H9 (cell line): ENCODE data around the gene PDHX. TPM values are rescaled to one million over a fixed set of nuclear protein-coding genes. Genes with fewer than 3 reads are reported as not detected.

ENCODE experiments used
- DNase-seq: peaks from one replicate; pipeline ENCODE4 v3.0.0-alpha.2; 2017
- H2AFZ ChIP-seq: one replicate; pipeline ENCODE4 v1.6.1; 2013; ENCODE audit warnings: mild to moderate bottlenecking, low read length, control low read depth, moderate library complexity
- H2AK5ac ChIP-seq: 2 replicates; pipeline ENCODE4 v1.6.1; 2013; ENCODE audit warnings: low read length, control low read depth, mixed read lengths; ENCODE audit not compliant: insufficient read length
- H2BK120ac ChIP-seq: one replicate; pipeline ENCODE4 v1.6.1; 2013; ENCODE audit warnings: low read depth, mild to moderate bottlenecking, low read length, control low read depth, inconsistent platforms; ENCODE audit not compliant: poor library complexity, severe bottlenecking
- H2BK12ac ChIP-seq: 2 replicates; pipeline ENCODE4 v1.6.1; 2013; ENCODE audit warnings: low read length, control low read depth, mixed read lengths, low read depth; ENCODE audit not compliant: insufficient read length
- H2BK15ac ChIP-seq: 2 replicates; pipeline ENCODE4 v1.6.1; 2013; ENCODE audit warnings: low read depth, low read length, control low read depth
- H2BK20ac ChIP-seq: one replicate; pipeline ENCODE4 v1.6.1; 2013; ENCODE audit warnings: low read depth, mild to moderate bottlenecking, low read length, control low read depth, inconsistent platforms; ENCODE audit not compliant: poor library complexity, severe bottlenecking
- H2BK5ac ChIP-seq: 2 replicates; pipeline ENCODE4 v1.6.1; 2013; ENCODE audit warnings: low read length, control low read depth, mixed read lengths; ENCODE audit not compliant: insufficient read length
- H3K14ac ChIP-seq: 2 replicates; pipeline ENCODE4 v1.6.1; 2013; ENCODE audit warnings: low read length, control low read depth; ENCODE audit not compliant: insufficient read depth
- H3K18ac ChIP-seq: 2 replicates; pipeline ENCODE4 v1.6.1; 2013; ENCODE audit warnings: low read depth, mild to moderate bottlenecking, mixed read lengths, low read length, control low read depth; ENCODE audit not compliant: insufficient read length
- H3K23ac ChIP-seq: 2 replicates; pipeline ENCODE4 v1.6.1; 2013; ENCODE audit warnings: low read length, control low read depth, mixed read lengths, low read depth; ENCODE audit not compliant: insufficient read length
- H3K23me2 ChIP-seq: 2 replicates; pipeline ENCODE4 v1.6.1; 2013; ENCODE audit warnings: low read depth, mild to moderate bottlenecking, mixed read lengths, low read length, control low read depth; ENCODE audit not compliant: insufficient read length, poor library complexity, severe bottlenecking
- H3K27ac ChIP-seq: 2 replicates; pipeline ENCODE4 v1.5.1; 2013; ENCODE audit warnings: low read length, control low read depth, mixed read lengths, low read depth; ENCODE audit not compliant: insufficient read length
- H3K27me3 ChIP-seq: 2 replicates; pipeline ENCODE4 v1.6.1; 2013; ENCODE audit warnings: low read length, control low read depth, inconsistent platforms; ENCODE audit not compliant: insufficient read depth
- H3K4ac ChIP-seq: 2 replicates; pipeline ENCODE4 v1.6.1; 2013; ENCODE audit warnings: low read depth, mild to moderate bottlenecking, control low read depth, inconsistent platforms, low read length, moderate library complexity
- H3K4me1 ChIP-seq: 2 replicates; pipeline ENCODE4 v1.6.1; 2013; ENCODE audit warnings: low read length, control low read depth, inconsistent platforms; ENCODE audit not compliant: insufficient read depth
- H3K4me2 ChIP-seq: 2 replicates; pipeline ENCODE4 v1.6.1; 2013; ENCODE audit warnings: low read length, control low read depth, mixed read lengths; ENCODE audit not compliant: insufficient read length, insufficient read depth
- H3K56ac ChIP-seq: 2 replicates; pipeline ENCODE4 v1.6.1; 2013; ENCODE audit warnings: low read depth, mild to moderate bottlenecking, mixed read lengths, low read length, control low read depth; ENCODE audit not compliant: insufficient read length
- H3K79me1 ChIP-seq: 2 replicates; pipeline ENCODE4 v1.6.1; 2013; ENCODE audit warnings: low read depth, mild to moderate bottlenecking, moderate library complexity, low read length, control low read depth, inconsistent platforms; ENCODE audit not compliant: insufficient read depth, poor library complexity, severe bottlenecking
- H3K79me2 ChIP-seq: 2 replicates; pipeline ENCODE4 v1.6.1; 2013; ENCODE audit warnings: low read length, control low read depth, inconsistent platforms; ENCODE audit not compliant: insufficient read depth
- H3K9ac ChIP-seq: 2 replicates; pipeline ENCODE4 v1.6.1; 2013; ENCODE audit warnings: low read length, control low read depth, mixed read lengths; ENCODE audit not compliant: insufficient read length; ENCODE audit errors: extremely low read depth
- H3K9me3 ChIP-seq: one replicate; pipeline ENCODE4 v1.6.1; 2013; ENCODE audit warnings: low read depth, low read length, inconsistent platforms; ENCODE audit not compliant: control insufficient read depth
- H3T11ph ChIP-seq: one replicate; pipeline ENCODE4 v1.6.1; 2013; ENCODE audit warnings: mild to moderate bottlenecking, low read length, control low read depth, inconsistent platforms
- H4K20me1 ChIP-seq: one replicate; pipeline ENCODE4 v1.6.1; 2013; ENCODE audit not compliant: control insufficient read depth, insufficient read length, insufficient read depth
- H4K5ac ChIP-seq: 2 replicates; pipeline ENCODE4 v1.6.1; 2013; ENCODE audit warnings: low read depth, mild to moderate bottlenecking, mixed read lengths, low read length, control low read depth; ENCODE audit not compliant: insufficient read length
- H4K8ac ChIP-seq: replicated peaks from 2 replicates; pipeline ENCODE4 v1.6.1; 2013; ENCODE audit warnings: low read length, control low read depth, mixed read lengths, low read depth; ENCODE audit not compliant: insufficient read length
- H4K91ac ChIP-seq: 2 replicates; pipeline ENCODE4 v1.6.1; 2013; ENCODE audit warnings: low read depth, mild to moderate bottlenecking, moderate library complexity, mixed read lengths, low read length, control low read depth; ENCODE audit not compliant: insufficient read length
- H3K27ac Mint-ChIP-seq, 3 experiments: 2 replicates in 2 of 3; 3 replicates in 1 of 3; pipeline ENCODE4 v1.8.0; 2020 to 2021; ENCODE audit warnings: mixed read lengths in 3 of 3, mild to moderate bottlenecking in 1 of 3, moderate library complexity in 1 of 3
- H3K27me3 Mint-ChIP-seq: 2 replicates; pipeline ENCODE4 v1.8.0; 2021; ENCODE audit warnings: low read depth, mild to moderate bottlenecking, moderate library complexity, mixed read lengths
- H3K36me3 Mint-ChIP-seq, 3 experiments: 2 replicates in 2 of 3; 3 replicates in 1 of 3; pipeline ENCODE4 v1.8.0; 2020 to 2021; ENCODE audit warnings: low read depth in 3 of 3, mixed read lengths in 3 of 3; ENCODE audit not compliant: insufficient read depth in 1 of 3
- H3K4me1 Mint-ChIP-seq, 2 experiments: 2 replicates each; pipeline ENCODE4 v1.8.0; 2020; ENCODE audit warnings: mixed read lengths in 2 of 2
- H3K4me3 Mint-ChIP-seq, 2 experiments: 2 replicates in 1 of 2; 3 replicates in 1 of 2; pipeline ENCODE4 v1.8.0; 2020 to 2021; ENCODE audit warnings: mild to moderate bottlenecking in 2 of 2, mixed read lengths in 2 of 2, moderate library complexity in 1 of 2
- H3K9me3 Mint-ChIP-seq, 2 experiments: 2 replicates in 1 of 2; 3 replicates in 1 of 2; pipeline ENCODE4 v1.8.0; 2020; ENCODE audit warnings: mild to moderate bottlenecking in 2 of 2, mixed read lengths in 2 of 2, moderate library complexity in 1 of 2
- WGBS: extraction: QIAGEN DNeasy Blood & Tissue Kit; methylation state at CpG from one replicate; pipeline ENCODE4 v1.1.7; 2013; ENCODE audit warnings: missing lambda C conversion rate, low lambda C conversion rate, mixed read lengths; ENCODE audit not compliant: insufficient read length; ENCODE audit errors: extremely low coverage; 5-methylcytosine and 5-hydroxymethylcytosine counted together
- total RNA-seq: library from RNA; stranded (reverse); gene quantifications from 2 replicates; pipeline ENCODE4 v1.2.1, GENCODE V29; 2021
- TF ChIP-seq, protein P1 (sequence below): fragments of 200-600 bp; sonication (generic); conservative IDR thresholded peaks from 3 replicates; pipeline ENCODE4 v1.8.0; 2021; ENCODE audit warnings: antibody characterized with exemption, mild to moderate bottlenecking

The PDHX gene
- total RNA-seq, 1 experiment from 2014 or later, result 40.1 TPM

DNA sequence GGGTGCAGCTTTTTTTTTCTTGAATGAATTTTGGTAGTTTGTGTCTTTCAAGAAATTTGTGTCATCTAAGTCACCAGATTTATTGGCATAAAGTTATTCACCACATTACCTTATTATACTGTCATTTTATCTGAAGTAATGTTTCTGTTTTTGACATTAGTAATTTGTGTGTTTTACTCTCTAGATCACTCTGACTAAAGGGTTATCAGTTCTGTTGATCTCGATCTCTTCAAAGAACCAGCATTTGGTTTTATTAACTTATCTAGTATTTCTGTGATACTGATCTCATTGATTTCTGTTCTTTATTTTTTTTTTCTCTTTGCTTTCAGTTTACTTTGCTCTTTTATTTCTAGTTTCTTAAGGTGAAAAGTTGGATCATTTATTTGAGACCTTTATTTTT, 55.5 kb downstream of the PDHX start:
- Histone ChIP-seq H2BK5ac (no peak overlapping the region), H3K56ac (no peak overlapping the region), H2BK120ac (no peak overlapping the region), H4K5ac (no peak overlapping the region), H2BK12ac (no peak overlapping the region), H3K18ac (no peak overlapping the region), H4K8ac (no peak overlapping the region), H2BK15ac (no peak overlapping the region), H3K27me3 (no peaks in the 10 kb centered on the region), H3K14ac (no peak overlapping the region), H3K79me2 (no peaks in the 10 kb centered on the region), H4K20me1 (no peaks in the 10 kb centered on the region), H3K27ac (no peak overlapping the region), H4K91ac (no peak overlapping the region), H3K4me1 (no peaks in the 10 kb centered on the region), H3K23me2 (no peaks in the 10 kb centered on the region), H3K9me3 (no peaks in the 10 kb centered on the region), H3K4ac (no peak overlapping the region), H2AFZ (no peak overlapping the region), H3K23ac (no peak overlapping the region), H3K9ac (no peak overlapping the region), H2BK20ac (no peak overlapping the region), H3K4me2 (no peak overlapping the region), H3T11ph (no peak overlapping the region), H3K79me1 (no peaks in the 10 kb centered on the region), H2AK5ac (no peak overlapping the region)
- no peak for DNase-seq
- Mint-ChIP-seq H3K27ac (no peak overlapping the region), H3K36me3 (peaks cover 30 to 53% (median 51%) of the 10 kb centered on the region in 3 experiments), H3K27me3 (no peaks in the 10 kb centered on the region), H3K4me1 (peaks cover under 1 to 10% of the 10 kb centered on the region in 2 experiments), H3K4me3 (no peak overlapping the region), H3K9me3 (no peaks in the 10 kb centered on the region)
- WGBS, result no CpG with 5 or more reads among the region's 1 CpG
- TF ChIP-seq, protein P1, sequence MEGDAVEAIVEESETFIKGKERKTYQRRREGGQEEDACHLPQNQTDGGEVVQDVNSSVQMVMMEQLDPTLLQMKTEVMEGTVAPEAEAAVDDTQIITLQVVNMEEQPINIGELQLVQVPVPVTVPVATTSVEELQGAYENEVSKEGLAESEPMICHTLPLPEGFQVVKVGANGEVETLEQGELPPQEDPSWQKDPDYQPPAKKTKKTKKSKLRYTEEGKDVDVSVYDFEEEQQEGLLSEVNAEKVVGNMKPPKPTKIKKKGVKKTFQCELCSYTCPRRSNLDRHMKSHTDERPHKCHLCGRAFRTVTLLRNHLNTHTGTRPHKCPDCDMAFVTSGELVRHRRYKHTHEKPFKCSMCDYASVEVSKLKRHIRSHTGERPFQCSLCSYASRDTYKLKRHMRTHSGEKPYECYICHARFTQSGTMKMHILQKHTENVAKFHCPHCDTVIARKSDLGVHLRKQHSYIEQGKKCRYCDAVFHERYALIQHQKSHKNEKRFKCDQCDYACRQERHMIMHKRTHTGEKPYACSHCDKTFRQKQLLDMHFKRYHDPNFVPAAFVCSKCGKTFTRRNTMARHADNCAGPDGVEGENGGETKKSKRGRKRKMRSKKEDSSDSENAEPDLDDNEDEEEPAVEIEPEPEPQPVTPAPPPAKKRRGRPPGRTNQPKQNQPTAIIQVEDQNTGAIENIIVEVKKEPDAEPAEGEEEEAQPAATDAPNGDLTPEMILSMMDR, result no peak
